GF-D8 (cell line): ENCODE results near the gene NECTIN1.

Experiments
- DNase-seq: peaks from one replicate; lab custom pipeline; 2025; lab: John Stamatoyannopoulos, UW

Gene NECTIN1

DNA sequence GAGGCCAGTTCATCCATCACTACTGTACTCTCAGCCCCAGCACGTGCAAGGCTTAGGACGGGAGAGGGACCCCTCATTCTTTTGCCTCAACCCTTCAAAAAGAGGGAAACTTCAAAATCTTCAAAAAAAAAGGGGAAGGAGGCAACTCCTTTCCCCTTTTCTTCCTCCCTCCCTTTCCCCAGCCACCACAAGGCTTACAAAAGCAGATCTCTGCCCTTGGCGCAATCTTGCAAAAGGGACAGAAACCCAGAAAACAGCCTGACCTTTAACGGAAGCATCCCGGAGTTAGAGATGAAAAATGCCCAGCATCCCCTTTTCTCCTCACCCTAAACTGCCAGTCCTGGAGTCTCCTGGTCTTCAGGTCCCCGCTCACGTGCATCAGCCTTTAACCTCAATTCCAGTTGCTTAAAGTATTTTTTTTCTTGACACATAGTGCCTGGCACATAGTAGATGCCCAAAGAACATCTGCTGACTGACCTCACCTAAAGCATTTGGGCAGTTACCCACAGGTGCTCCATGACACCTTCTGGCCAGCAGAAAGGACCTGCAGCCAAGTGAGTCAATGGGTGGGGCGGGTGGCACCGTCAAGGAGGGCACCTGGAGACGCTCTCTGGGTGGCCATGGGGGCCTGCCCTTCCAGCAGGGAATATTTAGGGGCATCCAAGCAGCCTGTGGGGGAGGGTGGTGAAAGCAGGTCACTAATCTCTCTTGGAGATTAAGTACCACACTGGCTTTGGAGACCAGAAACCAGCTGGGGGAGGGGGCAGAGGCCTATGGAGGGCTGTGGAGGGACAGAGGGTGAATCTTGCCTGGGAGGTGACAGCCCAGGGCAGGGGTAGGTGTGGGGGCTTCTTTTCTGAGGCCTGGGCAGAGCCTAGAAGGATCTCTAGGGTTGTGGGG is 16.3 kb downstream of the NECTIN1 start:
- peak; percentile 97 for DNase-seq

DNA sequence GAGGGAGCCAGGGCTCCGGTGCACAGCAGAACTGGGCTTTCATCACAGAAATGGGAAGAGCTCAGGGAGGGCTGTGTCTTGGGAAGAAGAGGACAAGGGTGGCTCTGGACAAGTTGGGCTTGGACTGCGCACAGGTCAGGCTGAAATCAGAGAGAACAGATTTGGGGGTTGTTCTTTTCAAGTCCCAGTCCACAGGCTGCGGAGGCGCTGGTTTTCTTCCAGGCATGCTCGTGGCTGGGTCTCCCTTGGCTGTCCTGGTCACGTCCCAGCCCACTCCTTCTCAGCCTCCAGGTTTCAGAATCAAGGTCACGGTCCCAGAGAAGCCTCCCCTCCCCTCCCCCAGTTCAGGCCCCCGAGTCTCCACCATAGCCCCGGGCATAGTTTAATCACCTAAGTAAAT is 17.0 kb downstream of the NECTIN1 start:
- DNase-seq: no peak

DNA sequence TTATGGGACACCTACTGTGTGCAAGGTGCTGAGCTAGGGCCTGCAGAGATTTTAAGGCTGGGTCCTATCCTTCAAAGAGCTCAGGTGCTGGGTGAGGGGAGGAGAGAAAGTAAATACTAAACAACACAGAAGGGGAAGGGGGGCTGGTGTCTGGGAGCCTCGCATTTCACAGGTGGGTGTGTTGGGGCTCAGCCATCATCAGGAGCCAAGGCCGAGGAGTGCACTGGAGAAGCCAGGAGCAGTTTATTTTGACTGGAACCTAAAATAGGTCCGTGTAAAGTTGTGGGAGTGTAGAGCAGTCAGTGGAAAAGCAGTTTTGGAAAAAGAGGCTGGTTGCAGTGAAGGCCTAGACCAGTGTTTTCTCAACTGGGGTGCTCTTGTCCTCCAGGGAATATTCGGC is 17.5 kb downstream of the NECTIN1 start:
- no peak for DNase-seq

DNA sequence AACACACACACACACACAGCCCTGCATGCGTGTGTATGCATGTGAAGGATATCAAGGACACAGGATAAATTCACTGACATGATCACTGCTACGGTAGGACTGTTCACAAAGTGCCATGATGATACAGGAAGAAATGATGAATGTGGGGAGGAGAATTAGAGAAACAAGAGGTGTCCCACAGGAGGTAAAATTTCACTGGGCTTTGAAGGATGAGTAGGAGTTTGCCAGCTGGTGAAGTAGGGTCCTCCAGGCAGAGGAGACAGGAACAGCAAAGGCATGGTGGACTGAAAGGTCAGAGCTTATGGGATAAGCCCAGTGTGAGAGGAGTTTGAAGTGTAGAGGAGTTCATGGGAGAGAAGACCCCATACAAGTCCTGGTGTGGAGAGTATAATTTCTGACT is 18.6 kb downstream of the NECTIN1 start:
- no peak for DNase-seq

DNA sequence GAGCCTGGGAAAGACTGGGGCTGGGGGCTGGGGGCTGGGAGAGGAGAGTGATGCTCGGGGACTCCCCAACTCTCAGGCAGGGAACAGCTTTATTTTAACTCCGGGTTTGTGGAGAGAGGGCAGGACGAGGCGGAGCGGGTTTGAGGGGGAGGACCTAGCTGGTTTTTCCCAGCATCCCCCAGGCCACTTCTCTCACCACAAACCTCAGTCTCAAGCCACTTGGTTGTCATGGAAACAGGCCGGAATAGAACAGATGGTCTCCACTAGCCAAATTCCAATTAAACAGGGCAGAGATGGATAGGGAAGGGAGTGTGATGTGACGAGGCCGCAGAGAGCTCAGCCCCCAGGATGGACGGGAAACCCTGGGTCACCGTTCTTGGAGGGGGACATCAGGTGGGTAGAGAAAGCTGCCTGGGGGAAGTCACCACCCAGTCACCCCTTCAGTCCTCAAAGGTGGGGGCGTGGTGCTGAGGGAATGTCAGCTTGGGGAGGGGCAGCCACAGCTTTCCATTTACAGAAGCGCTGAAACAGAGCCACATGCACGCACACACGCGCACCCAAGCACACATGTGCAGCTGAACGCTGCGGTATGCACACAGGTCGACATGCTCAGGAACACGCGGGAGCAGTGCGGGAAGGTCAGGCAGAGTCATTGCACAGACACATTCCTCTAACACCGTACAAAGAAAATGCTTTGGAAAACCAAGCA is 19.2 kb downstream of the NECTIN1 start:
- DNase-seq: peak; percentile 82

DNA sequence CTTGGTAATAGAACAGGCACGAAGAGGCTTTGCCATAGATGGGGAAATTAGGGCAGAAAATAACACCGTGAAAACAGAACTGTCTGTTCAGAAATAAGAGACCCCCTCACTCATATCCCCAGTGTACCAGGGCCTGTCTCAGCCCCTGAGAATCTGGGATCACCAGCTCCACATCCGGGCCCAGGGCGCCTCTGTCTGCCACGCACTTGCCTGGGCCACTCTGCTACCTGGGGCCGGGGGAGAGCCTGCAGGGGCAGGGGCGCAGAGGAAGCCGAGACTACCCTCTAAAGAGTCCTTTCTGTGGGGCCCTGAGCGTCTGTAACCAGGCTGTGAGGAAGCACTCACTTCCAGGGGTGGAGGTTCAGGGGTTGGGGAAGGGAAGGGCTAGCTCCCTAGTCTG is 19.8 kb downstream of the NECTIN1 start:
- DNase-seq: no peak

DNA sequence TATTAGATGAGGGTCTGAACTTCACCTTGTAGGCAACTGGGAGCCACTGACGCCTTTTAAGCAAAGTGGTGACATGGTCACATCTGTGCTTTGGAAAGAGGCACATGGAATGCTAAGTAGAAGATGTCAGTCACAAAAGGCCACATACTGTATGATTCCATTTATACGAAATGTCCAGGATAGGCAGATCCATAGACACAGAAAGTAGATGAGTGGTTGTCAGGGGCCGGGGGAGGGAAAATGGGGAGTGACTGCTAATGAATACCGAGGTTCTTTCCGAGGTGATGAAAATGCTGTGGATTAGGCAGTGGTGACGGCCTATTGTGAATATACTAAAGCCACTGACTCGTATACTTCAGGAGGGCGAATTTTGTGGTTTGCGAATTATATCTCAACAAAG is 20.6 kb downstream of the NECTIN1 start:
- DNase-seq: no peak

DNA sequence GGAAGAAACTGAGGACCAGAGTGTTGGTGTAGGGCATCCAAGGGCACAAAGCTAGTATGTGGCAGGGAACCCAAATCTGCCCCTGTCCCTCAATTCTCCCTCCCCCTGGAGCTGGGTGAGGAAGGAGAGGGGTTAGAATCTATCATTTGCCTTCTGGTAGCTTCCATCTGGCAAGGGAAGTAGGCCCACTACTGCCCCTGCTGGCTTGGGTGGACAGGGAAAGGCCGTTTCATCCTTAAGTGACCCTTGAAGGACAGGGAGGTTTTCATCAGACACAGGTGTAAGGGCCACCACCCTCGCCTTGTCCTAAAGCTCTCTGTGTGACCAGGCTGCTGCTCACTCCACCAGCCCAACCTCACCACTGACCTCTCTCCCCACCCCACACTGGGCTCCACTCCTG is 22.1 kb downstream of the NECTIN1 start:
- no peak for DNase-seq

DNA sequence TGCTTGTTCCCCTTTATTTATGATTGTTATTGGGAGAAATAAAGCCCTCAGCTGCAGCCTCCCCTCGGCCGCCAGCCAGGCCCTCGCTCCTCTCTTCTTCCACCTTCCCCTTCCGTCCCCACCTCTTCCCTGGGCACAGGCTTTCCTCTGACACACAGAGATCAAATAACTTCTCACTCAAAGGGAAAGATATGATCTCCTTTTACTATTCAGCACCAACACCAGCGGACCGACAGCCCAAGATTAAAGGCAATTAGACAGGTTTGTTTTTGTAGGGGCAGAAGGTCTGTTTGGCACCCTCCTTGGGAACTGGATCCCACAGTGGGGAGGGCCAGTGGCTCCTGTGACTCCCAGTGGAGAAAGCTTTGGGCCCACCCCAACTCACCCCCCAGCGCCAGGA is 23.0 kb downstream of the NECTIN1 start:
- DNase-seq: no peak

DNA sequence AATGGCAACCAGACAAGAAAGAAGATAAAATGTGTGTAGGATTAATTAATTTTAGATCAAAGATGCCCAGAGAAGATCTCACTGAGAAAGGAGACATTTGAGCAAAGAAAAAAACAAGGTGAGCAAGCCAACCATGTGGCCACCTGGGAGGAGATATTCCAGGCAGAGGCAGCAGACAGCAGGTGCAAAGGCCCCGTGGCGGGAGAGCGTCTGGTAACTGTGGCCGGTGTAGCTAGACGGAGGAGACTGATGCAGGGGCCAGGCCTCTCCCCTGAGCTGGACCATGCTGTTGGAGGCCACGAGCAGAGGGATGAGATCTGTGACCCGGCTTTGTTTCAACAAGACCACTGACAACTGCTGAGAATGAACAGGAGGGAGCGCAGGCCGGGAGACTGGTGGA is 23.6 kb downstream of the NECTIN1 start:
- DNase-seq: no peak

DNA sequence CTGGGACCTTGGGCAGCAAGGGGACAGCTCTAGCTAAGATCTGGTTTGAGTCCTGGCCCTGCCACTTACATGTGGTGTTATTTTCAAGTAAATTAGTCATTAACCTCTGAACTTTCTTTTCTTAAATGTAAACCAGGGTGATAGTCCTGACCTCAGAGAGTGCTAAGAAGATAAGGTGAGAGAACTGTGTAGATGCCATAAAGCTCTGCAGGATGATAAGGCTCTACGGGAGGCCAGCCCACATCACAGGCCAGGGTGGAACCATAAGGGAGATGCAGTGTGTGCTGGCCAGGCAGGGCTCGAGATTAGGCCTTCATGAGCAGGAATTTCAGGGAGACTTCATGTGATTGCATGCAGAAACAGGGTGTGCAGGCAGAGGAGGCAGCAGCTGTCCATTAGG is 24.2 kb downstream of the NECTIN1 start:
- no peak for DNase-seq

DNA sequence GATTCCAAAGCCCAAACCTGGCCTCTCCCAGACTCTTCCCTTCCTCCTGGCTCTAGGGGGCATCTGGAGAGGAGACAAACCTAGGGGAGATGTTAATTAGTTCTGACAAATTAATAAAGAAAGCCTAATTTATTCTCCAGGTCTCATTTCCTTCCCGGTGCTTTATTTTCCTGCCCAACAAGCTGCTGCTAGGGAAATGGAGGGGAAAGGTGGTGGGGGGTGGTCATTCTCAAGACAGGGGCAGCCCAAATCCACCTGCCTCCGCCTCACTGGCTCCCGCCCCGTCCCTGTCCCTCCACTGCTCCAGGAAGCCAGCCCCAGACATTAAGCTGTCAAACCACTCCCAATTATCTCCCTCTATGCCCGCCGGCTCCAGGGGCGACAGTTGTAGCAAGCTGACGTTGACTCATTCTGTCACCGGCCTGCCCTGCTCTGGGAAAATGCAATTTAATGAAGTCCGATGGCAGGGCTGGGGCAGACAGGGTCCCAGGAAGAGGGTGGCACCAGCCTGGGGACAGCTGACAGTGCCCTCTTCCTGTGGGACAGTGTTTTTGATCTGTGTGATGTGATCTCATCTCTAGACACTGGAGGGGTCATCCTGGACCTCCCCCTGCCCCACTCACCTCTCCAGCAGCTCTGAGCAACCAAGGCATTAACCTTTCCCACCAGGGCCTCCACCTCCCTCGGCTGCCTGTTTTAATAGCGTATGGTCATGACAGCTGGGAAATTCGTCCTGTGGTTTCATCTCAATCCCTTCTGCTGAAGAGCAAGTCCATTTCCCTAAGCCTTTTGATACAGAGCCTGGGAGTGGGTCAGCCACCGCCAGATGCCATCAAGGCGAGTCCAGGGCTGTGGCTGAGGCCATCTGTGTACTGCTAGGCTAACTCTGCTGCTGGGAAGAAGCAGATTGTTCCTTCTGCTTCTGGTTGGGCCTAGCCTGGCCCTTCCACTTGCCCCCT is 27.1 kb downstream of the NECTIN1 start:
- no peak for DNase-seq

DNA sequence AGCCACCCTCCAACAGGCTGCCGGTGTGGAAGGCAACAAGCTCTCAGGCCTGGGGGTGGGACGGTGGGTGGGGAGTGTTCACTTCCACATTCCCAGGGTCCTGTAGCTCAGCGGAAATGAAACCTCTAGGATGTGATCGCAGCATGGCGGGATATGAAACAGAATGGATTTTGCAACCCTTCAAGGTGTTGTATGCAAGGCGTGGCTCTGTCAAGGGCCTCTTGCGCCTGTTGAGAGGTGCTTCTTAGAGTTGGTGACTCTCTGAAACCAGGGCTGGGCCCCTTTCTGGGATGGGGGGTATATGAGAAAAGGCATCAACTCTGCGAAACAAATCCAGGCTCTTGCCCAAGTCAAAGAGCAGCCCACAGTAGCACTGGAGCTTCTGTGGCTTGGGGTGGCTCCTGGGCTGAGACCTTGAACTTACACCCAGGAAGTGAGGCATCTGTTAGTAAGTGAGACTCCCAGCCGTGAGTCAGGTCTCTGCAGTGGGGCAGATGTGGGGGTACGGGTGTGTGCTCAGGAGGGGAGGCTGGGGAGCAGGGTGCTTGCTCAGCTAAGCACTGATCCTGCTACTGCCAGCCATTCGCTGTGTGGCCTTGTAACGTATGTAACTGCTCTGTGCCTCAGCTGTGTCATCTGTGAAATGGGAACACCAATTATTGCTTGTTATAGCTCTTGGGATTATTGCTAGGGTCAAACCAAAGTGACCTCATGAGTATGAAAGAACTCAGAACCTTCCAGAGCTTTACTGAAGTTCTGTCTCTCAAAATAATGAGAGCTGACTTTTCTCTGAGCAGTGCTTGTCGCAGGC is 28.3 kb downstream of the NECTIN1 start:
- no peak for DNase-seq

DNA sequence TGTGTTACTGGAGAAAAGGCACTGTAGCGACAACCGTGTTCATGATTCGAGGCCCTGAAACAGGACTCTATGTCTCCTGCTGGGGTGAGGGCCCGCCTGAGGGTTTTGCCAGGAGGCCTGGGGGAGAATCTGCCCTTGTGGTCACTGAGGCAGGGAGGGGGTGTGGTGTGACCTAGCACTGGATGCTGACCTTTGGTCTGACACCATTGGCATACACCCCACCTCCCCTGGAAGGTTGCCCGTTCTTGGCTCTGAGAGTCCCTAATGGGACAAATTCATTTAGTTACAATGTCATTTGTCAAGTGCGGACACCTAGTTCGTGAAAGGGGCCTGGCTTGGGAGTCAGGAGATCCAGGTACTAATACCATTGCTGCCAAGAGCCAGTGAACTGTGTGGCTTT is 29.0 kb downstream of the NECTIN1 start:
- DNase-seq: no peak

DNA sequence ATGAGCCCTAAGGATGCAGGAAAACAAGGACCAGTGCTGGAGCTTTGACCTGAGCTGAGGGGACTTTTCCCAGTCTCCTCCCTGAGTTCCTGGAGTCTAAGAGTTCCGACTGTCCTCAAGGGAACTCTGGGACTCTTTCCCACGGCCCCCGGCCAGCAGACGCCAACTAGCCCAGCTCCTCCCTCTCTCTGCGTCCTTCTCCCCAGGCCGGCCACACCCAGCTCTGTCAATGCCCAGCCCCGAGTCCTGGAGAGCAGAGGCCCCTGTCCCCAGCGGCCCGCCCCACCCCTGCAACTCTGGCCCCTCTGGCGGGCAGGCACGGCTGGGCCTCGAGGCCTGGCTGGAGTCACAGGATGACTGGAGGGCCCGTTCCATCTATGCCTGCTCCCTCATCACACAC is 29.8 kb downstream of the NECTIN1 start:
- DNase-seq: no peak

DNA sequence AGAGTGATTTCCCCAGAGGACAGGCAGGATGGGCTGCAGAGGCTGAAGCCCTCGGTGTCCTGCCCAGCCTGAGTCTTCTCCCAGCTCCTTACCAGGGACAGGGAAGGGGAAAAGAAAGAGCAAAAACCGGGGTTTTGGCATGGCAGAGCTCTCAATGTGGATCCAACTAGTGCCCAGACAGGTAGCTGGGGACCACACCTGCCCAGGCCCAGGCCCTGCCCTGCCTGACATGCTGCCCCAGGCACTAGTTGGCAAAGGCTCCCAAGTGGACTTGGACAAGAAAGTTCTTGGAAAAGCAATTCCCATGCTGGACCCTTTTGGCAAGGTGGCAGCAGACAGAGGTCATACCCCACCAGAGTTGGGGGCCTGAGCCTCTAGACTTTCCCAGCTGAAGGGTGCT is 31.1 kb downstream of the NECTIN1 start:
- no peak for DNase-seq

DNA sequence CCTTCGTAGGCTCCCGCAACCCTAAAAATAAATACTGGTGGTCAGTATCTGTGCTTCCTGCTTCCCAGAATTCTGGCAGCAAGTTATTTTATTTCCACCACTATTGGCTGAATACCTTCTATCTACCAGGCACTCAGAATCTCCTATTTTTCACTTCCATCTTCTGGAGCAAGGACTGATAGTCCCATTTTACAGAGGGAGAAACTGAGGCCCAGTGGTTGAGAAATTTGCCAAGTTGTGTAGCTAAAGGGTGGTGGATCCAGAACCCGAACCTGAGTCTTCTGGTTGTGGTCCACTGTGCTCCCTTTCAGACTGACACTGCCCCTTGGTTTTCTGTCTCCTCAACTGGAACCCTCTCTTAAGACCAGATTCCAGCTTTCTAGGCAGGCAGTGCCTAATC is 31.6 kb downstream of the NECTIN1 start:
- no peak for DNase-seq

DNA sequence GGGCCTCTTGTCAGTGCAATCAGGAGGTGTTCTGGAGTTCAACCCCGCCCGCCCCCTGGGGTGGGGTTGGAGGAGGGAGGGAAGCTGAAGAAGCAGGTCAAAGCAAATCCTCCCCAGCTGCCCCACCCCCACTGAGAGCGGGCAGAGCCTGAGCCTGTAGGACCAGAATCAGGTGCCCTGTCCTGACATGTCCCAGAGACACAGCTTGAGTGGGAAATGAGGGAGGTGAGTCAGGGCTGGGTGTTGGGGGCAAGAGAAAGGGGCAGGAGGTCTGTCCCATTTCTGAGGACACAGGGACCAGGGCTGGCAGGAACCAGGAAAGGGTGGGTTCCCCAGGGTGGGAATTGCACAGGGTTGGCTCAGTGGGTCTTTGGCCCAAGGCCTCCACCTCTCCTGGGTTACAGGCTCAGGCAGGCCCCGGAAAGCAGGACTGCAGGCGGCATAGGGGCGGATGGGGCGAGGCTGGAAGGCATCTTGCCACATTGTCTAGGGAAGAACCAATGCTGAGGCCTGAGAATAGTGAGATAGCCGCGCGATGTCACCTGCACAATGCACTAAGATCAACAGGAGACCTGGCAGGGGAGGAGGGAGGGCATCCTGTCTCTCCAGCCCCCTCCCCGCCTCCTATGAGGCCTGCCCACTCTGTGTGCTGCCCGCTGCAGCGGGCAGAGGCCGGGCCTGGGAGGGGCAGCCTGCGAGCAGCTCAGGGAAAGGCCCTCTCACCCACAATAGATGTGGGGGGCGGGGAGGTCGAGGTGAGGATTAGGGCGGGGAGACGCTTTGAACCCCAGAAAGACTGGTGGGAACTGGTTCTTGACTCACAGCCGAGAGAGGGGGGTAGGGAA is 32.4 kb downstream of the NECTIN1 start:
- no peak for DNase-seq

DNA sequence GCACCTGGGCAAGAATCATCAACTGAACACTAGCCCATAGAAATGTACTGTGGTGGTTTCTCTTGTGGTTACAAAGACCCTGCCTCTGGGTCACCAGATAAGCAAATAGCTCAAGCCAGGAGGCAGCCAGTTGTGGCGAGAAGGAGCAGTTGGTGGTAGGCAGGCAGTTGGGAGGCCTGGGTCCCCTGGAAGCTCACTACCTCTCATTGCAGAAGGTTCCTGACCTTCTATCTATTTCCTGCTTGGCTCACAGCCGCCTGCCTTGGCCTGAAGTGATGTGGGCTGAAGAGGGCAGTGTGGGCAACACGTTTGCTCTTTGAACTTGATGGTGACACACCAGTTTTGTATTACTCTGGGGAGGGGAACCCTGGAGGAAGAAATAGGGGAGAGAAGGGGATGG is 34.7 kb downstream of the NECTIN1 start:
- DNase-seq: peak; percentile 100

DNA sequence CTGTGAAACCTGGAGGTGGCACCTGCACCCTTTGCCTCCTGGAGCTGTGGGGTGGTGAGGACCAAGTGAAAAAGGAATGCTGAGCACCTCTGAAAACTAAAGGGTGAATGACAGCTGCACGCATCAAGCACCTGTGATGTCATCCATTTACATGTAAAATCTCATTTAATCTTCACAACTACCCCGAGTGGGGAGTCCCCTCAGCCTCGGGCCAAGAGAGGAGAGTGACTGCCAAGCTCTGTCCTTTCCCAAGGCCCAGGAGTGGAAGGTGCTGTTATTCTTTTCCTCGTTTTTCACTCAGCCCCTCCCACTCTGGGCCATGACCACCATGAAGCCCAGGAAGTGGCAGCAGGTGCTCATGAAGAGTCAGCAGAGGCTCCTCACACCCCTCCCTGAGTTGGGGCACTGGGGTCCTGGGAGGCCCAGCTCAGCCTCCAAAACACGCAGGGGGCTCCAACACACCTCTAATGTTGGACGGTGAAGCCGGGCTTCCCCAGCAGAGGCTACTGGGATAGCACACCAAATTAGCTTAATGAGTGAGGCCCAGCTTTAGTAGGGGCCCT is 35.7 kb downstream of the NECTIN1 start:
- no peak for DNase-seq

DNA sequence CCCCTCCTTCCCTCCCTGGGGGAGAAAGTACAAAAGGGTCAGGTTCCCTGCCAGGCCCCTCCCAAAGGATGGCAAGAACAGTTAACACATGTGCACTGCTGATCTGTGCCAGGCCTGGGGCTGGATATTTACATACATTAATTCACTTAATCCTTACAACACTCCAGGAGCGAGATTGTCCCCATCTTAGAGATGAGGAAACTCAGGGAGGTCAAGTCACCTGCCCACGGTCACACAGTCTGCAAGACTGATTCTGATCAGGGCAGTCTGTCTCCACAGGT is 36.5 kb downstream of the NECTIN1 start:
- no peak for DNase-seq
